GM11168 (cell line): ENCODE data around the gene PRKCA.

Source experiments
- in situ Hi-C: fragments of 300-500 bp; cut with MboI; formaldehyde crosslinking; loops from one replicate; pipeline ENCODE4 v1.12.0; 2022; ENCODE audit warnings: low sequenced_read_pairs; ENCODE audit not compliant: unreplicated experiment

Gene PRKCA

GRCh38 chr17:66495035-66495434 is 192.6 kb downstream of the PRKCA start:
- in situ Hi-C loops: no loop called here

- in situ Hi-C loops: no loop called here
Measured at GRCh38 chr17:66496306-66496705, 193.9 kb downstream of the PRKCA start.

GRCh38 chr17:66498580-66498979 is 196.2 kb downstream of the PRKCA start:
- in situ Hi-C loops: no loop called here

- in situ Hi-C loops: no loop called here
Measured at GRCh38 chr17:66506641-66507040, 204.2 kb downstream of the PRKCA start.

- in situ Hi-C loops: no loop called here
Measured at GRCh38 chr17:66507103-66507923, 204.9 kb downstream of the PRKCA start.

- in situ Hi-C loops: no loop called here
Measured at GRCh38 chr17:66507982-66508760, 205.8 kb downstream of the PRKCA start.

GRCh38 chr17:66508896-66509844 is 206.8 kb downstream of the PRKCA start:
- in situ Hi-C loops: no loop called here

GRCh38 chr17:66509926-66510325 is 207.5 kb downstream of the PRKCA start:
- in situ Hi-C loops: no loop called here

- in situ Hi-C loops: no loop called here
Measured at GRCh38 chr17:66511135-66511534, 208.7 kb downstream of the PRKCA start.

- in situ Hi-C loops: no loop called here
Measured at GRCh38 chr17:66514227-66514806, 211.9 kb downstream of the PRKCA start.

GRCh38 chr17:66515974-66516373 is 213.6 kb downstream of the PRKCA start:
- in situ Hi-C loops: no loop called here

GRCh38 chr17:66517336-66518009 is 215.1 kb downstream of the PRKCA start:
- in situ Hi-C loops: no loop called here

- in situ Hi-C loops: no loop called here
Measured at GRCh38 chr17:66518108-66518507, 215.7 kb downstream of the PRKCA start.

GRCh38 chr17:66518677-66519076 is 216.3 kb downstream of the PRKCA start:
- in situ Hi-C loops: no loop called here

GRCh38 chr17:66519154-66519553 is 216.7 kb downstream of the PRKCA start:
- in situ Hi-C loops: no loop called here

GRCh38 chr17:66520999-66521398 is 218.6 kb downstream of the PRKCA start:
- in situ Hi-C loops: no loop called here

- in situ Hi-C loops: no loop called here
Measured at GRCh38 chr17:66522591-66523272, 220.3 kb downstream of the PRKCA start.

GRCh38 chr17:66523378-66524200 is 221.2 kb downstream of the PRKCA start:
- in situ Hi-C loops: no loop called here
